ENCODE results near the gene MYLK2.
"Not testable (repeated sequence)": the region's sequence is repeated elsewhere in the genome, so short reads cannot be mapped to it uniquely, and the experiment has no call there.

The MYLK2 gene

GRCh38 chr20:31816221-31816620 is 2.9 kb upstream of the MYLK2 start:
- no peak for DNase-seq

GRCh38 chr20:31817461-31817860 is 1.7 kb upstream of the MYLK2 start:
- DNase-seq = no peak

- DNase-seq = no peak
Observed at GRCh38 chr20:31818376-31818908, 714 bp upstream of the MYLK2 start.

- no peak for DNase-seq
Observed at GRCh38 chr20:31820228-31820627, 1.1 kb downstream of the MYLK2 start.

GRCh38 chr20:31821427-31821826 is 2.3 kb downstream of the MYLK2 start:
- no peak for DNase-seq

GRCh38 chr20:31822421-31823330 is 3.5 kb downstream of the MYLK2 start:
- peak; percentile 50 for DNase-seq

GRCh38 chr20:31823360-31824124 is 4.4 kb downstream of the MYLK2 start:
- DNase-seq = no peak

- DNase-seq = no peak
Observed at GRCh38 chr20:31824125-31824485, 4.9 kb downstream of the MYLK2 start.

GRCh38 chr20:31824554-31825313 is 5.6 kb downstream of the MYLK2 start:
- no peak for DNase-seq

GRCh38 chr20:31826074-31826473 is 6.9 kb downstream of the MYLK2 start:
- no peak for DNase-seq

- DNase-seq = no peak
Observed at GRCh38 chr20:31827059-31827458, 7.9 kb downstream of the MYLK2 start.

GRCh38 chr20:31828016-31828415 is 8.9 kb downstream of the MYLK2 start:
- DNase-seq = not testable (repeated sequence)

GRCh38 chr20:31829731-31830130 is 10.6 kb downstream of the MYLK2 start:
- no peak for DNase-seq

- DNase-seq = no peak
Observed at GRCh38 chr20:31830406-31830981, 11.3 kb downstream of the MYLK2 start.

- DNase-seq = no peak
Observed at GRCh38 chr20:31831211-31831610, 12.1 kb downstream of the MYLK2 start.

- no peak for DNase-seq
Observed at GRCh38 chr20:31831771-31832306, 12.7 kb downstream of the MYLK2 start.

GRCh38 chr20:31833130-31833930 is 14.2 kb downstream of the MYLK2 start:
- DNase-seq = no peak

GRCh38 chr20:31833931-31834521 is 14.9 kb downstream of the MYLK2 start:
- no peak for DNase-seq

GRCh38 chr20:31835554-31835953 is 16.4 kb downstream of the MYLK2 start:
- DNase-seq = no peak

- DNase-seq = peak; percentile 72
Observed at GRCh38 chr20:31835977-31836852, 17.1 kb downstream of the MYLK2 start.

Measured in T1000 (cell line).